T-helper 2 cell treated with Interferon-gamma antibody and Interleukin-4, amounts not matched to agents 100 ng/mL and 5 ng/mL, for 36 hours (primary cell): ENCODE data around the gene TTYH1. TPM values are rescaled to one million over a fixed set of nuclear protein-coding genes. Genes with fewer than 3 reads are reported as not detected.

ENCODE experiments used
- intact Hi-C: fragments of 100-400 bp; cut with micrococcal nuclease; formaldehyde crosslinking; loops from one replicate; pipeline ENCODE4 v1.15.1; 2023
- total RNA-seq: library from RNA; stranded (reverse); gene quantifications from 2 replicates; pipeline ENCODE4 v1.2.3, GENCODE V29; 2022

The TTYH1 gene
- total RNA-seq, 1 donor from 2014 or later = 0.80 TPM

DNA sequence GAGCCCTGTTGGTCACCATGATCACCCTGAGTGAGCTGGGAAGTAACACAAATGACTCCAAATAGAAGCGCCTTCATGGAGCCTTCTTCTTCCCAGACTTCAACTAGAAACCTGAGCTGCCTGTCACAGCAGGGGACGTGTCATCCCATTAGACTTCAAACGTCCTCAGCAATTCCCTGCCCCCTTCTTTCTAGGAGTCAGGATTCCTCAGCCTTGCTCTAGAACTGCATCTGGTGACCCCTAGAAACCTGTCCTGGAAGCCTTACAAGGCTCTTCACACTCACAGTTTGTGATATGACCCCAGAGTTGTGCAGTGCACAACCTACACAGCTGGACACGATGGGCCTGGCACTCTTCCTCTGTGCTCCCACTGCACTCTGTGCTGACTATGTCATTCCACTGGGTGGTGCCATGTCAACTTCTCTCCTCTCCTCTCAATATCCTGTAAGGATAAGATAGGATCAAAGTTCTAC is 23.6 kb upstream of the TTYH1 start:
- intact Hi-C loops = loop anchor here (1.0 kb wide), 1 partner anchor 66 kb away; no protein-coding TSS in a partner anchor

DNA sequence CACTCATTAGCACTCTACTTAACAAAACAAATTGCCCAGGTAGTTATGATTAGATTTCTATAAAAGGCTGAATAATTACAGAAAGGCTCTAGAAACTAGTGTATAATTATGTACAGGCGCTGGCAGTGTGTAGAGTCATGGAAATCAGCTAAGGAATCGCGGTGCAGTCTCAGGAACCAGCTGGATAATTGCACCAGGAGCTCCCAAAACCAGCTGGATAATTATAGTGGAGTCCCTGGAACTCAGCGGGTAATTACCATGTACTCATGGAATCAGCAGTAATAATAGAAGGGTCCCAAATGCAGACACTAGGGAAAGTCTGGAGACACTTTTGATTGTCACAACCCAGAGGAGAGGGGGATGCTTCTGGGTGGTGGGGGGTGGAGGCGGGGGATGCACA is 23.2 kb upstream of the TTYH1 start:
- intact Hi-C loops = no loop called here

DNA sequence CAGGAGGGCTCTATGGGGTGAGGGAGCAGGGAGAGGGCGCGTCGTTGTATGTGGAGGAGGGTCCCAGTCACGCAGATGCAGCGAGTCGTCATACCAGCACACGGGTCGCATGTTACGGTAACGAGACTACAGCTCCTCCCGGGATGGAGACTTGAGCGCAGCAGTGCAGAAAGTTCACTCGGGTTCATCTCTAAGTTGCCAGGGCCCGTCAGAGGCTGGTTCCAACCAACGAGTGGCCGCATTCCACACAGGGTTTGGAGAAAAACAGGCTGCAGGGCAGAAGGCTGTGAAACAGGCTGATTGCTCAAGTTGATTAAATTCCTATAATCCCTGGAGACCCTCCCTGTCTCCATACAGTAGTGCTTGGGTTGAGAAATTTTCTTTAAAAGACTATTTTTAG is 21.9 kb upstream of the TTYH1 start:
- intact Hi-C loops = no loop called here

DNA sequence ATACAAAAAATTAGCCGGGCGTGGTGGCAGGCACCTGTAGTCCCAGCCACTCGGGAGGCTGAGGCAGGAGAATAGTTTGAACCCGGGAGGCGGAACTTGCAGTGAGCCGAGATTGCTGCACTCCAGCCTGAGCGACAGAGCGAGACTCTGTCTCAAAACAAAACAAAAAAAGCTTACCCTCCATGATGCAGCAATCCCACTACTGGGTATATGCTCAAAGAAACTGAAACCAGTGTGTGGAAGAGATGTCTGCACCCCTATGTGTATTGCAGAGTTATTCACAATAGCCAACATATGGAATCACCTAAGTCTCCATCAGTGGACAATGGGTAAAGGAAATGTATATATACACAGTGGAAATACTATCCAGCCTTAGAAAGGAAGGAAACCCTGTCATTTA is 19.6 kb upstream of the TTYH1 start:
- intact Hi-C loops = no loop called here

DNA sequence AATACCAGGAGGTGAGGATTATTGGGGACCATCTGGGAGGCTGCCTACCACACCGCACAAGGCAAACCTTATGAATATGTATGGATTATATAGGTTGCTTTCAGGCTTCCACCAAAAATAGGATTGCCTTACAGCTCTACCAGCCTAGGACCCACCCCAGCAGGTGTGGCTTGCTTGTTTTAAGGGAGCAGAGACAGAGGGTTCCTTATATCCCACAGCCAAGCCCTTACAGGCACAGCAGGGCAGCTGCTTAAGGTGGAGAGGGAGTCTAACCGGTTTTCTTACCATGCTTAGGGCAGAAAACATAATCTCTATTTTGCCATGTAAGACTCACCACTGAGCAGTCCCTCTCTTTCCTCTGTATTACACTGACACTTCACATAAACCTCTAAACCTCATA is 16.1 kb upstream of the TTYH1 start:
- intact Hi-C loops = no loop called here

DNA sequence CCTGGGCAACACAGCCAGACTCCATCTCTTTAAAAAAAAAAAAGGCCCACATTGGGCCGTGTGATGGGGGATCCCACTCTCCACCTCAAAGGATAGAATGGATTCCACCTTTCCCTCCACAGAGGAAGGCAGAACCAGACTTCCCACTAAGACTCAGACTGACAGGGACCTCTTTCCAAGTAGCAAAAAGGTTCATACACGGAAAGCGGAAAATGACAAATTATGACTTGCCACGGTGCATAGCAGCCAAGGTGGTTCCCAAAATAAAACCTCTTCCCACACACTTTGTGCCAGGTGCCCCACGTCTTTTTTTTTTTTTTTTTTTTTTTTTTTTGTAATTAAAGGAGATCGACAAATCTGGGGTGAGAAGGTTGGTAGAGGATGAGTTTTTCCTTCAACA is 14.4 kb upstream of the TTYH1 start:
- intact Hi-C loops = no loop called here

DNA sequence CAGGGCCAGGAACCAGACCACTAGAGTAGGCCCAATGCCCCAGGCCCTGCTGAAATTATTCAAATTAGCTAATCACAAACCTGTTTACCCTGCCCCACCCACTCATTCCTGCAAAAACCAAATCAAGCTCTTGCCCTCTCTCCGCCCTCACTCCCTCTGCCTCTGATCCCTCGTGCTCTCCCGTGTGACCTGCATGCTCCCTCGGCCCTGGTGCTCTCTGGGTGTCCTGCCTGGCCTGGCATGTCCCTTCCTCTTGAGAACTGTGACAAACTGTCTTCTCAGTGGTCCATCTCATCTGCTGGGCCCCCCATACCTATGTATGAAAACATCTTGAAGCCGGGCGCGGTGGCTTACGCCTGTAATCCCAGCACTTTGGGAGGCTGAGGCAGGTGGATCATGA is 12.2 kb upstream of the TTYH1 start:
- intact Hi-C loops = no loop called here

DNA sequence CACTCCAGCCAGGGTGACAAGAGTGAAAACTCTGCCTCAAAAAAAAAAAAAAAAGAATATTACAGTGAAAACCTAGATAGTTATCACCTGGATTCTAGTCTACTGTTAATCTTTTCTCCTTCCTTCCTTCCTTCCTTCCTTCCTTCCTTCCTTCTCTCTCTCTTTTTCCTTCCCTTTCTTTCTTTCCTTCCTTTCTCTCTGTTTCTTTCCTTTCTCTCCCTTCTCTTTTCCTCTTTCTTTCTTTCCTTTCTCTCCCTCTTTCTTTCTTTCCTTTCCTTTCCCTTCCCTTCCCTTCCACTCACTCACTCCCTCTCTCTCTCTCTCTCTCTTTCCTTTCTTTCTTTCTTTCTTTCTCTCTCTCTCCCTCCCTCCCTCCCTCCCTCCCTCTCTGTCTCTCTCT is 9.6 kb upstream of the TTYH1 start:
- intact Hi-C loops = no loop called here

DNA sequence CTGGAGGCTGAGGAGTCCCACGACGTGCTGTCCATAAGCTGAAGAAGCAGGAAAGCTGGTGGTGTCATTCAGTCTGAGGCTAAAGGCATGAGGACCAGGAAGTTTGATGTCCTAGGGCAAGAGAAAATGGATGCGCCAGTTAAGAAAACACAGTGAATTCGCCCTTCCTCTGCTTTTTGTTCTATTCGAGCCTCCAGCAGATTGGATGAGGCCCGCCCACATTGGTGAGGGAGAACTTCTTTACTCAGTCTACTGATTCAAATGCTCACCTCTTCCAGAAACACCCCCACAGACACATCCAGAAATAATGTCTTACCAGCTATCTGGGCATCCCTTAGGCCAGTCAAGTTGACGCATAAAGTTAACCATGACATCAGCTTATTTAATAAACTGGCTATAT is 7.5 kb upstream of the TTYH1 start:
- intact Hi-C loops = no loop called here

DNA sequence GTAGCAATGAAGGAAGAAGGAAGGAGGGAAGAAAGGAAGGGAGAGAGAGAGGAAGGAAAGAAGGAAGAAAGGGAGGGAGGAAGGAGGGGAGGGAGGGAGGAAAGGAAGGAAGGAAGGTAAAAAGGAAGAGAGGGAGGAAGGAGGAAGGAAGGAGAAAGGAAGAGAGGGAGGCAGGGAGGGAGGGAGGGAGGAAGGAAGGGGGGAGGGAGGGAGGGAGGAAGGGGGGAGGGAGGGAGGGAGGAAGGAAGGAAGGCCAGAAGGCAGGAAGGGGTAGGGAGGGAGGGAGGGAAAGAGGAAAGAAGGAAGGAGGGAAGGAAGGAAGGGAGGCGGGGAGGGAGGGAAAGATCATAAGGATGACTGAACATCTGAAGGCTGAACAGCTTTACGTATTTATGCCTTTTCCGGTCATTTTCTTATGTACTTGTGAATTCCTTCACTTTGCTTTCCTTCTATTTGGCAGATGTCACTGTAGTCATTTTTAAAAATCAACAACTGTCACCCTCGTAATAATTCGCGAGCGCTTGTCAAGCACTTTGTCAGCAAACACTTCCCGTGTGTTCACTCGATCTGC is 6.7 kb upstream of the TTYH1 start:
- intact Hi-C loops = no loop called here

DNA sequence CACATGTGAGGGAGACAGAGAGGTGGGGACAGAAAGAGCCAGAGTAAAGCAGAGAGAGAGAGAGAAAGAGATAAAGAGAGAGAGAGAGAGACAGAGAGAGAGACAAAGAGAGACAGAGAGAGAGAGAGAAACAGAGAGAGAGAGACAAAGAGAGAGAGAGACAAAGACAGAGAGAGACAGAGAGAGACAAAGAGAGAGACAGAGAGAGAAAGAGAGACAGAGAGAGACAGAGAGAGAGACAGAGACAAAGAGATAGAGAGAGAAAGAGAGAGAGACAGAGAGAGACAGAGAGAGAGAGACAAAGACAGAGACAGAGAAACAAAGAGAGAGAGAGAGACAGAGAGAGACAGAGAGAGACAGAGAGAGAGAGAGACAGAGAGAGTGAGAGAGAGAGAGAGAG is 4.2 kb upstream of the TTYH1 start:
- intact Hi-C loops = no loop called here

DNA sequence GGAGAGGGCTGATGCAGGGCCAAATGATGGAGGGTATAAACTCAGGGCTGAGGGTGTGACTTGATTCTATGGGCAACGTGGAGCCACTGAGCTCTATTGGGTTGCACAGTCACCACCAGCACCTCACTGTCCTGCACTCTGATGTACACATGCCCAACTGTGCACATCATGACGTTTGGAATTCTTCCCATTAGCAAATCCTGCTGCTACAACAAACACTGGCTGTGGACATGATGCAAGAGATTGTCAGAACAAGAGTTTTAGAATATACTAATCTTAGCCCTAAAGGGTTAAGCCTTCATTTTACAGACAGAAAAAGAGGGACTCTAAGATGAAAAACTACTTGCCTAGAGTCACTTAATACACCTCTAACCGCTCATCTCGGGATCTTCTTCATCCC is 2.4 kb upstream of the TTYH1 start:
- intact Hi-C loops = no loop called here

DNA sequence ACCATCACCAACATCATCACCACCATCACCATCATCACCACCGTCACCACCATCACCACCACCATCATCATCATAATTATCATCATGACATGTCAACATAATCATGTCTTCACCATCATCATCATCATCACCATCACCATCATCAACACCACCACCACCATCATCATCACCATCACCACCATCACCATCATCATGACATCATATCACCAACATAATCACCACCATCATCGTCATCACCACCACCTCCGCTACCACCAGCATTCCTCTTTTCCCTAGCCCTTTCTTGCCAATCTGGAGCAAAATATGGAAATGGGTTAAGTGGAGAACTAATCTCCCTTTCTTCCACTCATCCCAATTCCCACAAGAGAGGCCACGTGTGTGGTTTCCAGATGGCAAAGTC is 1.1 kb upstream of the TTYH1 start:
- intact Hi-C loops = no loop called here

DNA sequence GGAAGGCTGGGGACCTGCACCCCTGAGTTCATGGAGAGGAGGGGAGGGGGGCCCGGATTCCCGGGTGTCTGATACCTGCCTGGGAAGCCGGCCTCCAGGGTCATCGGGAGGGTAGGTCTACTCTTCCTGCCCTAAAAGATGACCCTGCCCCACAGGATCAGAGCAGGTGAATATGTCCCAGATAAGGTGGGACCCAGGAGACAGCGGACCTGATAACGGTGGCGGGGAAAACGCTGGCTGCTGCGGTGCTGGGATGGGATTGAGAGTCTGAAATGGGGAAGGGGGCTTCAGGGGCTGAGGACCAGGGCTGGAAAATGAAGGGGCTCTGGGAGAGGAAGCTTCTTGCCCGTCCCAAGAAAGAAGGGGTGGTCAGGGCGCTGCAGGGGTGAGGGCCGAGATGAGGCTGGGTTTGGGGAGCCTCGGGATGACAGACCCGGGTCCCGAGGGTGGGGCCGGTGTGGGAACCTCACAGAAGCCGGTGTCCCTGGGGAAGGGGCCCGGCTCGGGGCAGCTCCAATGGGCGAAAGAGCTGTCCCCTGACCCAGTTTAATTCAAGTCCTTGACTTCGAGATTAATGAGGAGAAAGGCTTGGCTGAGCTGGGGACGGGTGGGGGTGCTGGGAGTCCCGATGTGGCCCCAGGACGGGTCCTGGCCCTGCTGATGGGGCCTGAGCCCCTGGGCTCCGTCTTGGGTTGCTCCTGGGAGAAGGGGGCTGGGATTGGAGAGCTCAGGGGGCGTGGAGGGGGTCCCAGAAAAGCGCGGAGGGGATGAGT is 823 bp downstream of the TTYH1 start:
- intact Hi-C loops = no loop called here

DNA sequence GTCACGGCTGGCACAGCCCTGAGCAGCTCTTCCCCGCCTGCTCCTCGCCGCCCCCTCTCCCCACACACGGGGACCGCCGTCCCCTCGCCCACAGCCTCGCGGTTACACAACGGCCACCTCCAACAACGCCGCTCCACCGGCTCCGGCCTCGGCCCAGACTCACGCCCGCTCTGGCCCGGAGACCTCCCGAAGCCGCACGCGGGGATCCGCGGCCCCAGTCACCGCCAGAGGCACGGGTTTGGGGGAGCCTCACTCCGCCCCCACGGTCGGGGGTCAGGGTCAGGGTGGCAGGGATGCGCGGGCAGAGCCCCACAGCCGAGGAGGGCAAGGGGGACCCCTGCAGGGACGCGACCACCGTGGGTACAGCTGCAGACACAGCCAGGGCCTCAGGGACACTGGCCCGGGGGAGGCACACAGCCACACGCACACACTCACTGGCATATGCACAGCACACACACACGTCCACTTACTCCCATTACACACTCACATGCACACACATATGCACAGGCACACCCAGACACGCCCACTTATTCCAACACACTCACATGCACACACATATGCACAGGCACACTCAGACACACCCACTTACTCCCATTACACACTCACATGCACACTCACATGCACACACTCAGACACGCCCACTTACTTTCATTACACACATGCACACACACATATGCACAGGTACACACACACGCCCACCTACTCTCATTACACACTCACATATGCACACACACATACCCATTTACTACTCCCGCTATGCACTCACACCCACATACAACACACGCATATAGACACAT is 1.6 kb downstream of the TTYH1 start:
- intact Hi-C loops = no loop called here

DNA sequence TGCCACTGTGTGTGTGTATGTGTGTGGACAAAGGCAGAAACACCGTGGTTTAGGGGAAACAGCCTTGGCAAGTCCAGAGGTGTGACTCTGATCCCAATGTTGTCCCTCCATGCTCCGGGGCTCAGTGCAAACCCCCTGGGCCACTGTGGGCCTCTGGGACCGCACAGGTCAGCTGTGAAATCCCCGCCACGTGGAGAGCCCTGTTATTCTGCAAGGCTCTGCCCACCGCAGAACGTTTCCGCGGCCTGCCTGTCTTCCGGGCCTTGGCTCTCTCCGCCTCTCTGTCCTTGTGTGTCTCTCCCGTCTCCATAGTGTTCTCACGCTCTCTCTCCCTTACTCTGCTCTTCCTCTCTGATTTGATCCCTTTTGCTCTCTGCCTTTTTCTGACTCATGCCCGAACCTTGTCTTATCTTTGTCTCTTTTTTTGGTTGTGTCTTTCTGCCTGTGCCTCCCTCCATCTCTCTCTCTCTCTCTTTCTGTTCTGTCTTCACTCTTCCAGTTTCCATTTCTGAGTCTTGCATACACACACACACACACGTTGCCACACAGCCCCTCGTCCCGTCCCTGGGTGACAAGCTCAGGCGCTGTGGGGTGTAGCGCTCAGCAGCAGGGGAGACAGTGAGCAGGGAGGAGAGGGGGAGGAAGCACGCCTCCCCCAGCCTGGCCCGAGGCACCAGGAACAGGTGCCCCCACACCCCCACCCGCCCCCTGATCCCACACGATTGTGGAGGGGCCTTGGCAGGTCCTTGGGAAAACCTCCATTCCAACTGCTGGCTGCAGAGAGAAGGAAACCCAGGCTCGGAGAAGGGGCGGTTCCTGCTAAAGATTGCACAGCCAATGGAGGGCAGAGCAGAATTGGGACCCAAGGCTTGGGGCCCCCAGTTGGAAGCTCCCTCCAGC is 3.0 kb downstream of the TTYH1 start:
- intact Hi-C loops = no loop called here

DNA sequence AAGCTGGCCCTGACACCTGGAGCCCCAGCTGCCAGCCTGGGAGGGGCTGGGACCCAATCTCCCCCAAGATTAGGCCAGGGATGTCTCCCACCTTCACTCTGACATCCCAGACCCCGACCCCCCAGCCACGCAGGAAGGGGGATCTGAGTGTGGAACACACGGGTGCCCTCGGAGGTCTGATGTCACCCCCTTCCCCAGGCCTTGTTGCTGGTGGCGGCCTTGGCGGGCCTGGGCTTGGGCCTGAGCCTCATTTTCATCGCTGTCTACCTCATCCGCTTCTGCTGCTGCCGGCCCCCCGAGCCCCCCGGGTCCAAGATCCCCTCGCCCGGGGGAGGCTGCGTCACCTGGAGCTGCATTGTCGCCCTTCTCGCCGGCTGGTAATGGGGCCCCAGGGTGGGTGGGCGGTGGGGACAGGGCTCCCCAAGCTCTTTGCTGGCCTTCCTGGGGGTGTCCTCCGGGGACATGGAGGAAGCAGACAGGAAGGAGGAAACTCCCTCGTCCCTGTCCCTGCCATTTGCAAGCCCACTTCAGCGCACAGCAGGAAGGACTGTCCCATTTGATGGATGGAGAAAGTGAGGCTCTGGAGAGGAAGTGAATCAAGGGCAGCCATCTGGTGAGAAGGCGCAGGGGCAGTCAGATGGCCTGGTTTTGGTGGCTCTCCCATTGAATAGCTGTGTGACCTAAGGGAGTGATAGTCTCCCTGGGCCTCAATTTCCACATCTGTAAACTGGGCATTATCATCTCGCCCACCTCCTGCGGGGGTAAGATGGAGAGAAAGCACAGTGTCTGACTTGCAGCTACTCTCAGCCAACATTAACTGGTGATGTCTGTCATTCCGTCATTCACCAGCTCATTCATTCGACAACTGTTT is 3.9 kb downstream of the TTYH1 start:
- intact Hi-C loops = no loop called here

DNA sequence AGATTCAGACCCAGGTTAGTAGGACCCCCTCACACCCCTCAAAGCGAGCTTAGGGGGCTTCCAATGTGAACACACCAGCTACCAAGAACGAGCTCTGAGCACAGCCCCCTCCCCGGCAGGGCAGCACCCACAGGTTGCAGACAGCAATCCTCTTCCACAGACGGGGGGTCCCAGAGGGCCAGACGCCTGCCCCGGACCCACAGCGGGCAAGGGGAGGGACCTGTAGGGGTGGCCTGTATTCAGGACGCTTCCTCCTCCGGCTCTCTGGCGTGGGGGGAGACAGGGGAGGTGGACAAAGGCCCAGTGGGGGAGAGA is 4.8 kb downstream of the TTYH1 start:
- intact Hi-C loops = no loop called here

DNA sequence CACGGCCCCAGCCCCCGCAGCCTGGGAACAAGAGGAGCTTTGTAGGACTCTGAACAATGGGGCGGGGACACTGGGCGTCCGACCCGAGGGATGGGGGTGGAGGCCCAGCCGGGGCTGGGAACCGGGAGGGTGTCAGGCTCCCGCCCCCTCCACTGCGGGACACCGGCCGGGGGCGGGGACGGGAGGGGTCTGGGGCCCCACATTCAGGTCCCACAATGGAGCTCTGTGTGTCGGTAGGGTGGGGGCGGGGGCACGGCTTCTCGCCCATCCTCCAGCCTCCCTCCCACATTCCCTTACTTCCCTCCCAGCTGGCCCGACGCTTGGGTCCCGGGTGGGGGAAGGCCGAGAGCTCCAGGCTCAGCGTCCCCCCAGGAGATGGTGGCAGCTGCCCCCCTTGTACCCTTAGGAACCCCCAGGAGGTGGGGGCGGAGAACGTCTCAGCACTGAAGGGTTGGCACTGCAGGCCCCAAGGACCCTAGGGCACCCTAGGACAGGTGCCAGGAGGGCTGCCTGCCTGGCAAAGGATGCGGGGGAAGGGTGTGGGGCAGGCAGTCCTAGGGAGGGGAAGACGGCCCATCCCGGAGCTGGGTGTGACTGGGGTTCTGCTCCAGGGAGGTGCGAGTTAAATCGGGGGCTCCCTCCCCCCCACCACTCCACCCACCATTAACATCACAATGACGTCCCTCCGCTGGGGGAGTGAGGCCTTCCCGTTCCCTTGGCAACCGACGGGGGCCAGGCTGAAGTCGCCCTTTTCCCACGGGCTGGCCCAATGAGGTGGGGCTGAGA is 5.3 kb downstream of the TTYH1 start:
- intact Hi-C loops = no loop called here

DNA sequence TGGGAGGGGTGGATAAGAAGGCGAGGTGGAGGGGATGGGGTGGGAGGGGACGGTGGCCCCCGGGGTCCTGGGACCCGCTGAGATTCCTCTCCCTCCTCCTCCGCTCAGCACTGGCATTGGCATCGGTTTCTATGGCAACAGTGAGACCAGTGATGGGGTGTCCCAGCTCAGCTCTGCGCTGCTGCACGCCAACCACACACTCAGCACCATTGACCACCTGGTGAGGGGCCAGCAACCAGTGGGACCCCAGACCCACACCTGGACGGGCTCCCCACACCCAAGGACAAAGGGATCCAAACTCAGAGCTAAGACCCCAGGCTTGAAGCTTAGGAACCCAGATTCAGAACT is 5.9 kb downstream of the TTYH1 start:
- intact Hi-C loops = no loop called here
